ENCODE measurements around the gene RNF212. TPM values are rescaled to one million over a fixed set of nuclear protein-coding genes. Genes with fewer than 3 reads are reported as not detected.
"Not testable (repeated sequence)": the region's sequence is repeated elsewhere in the genome, so short reads cannot be mapped to it uniquely, and the experiment has no call there.

Gene RNF212
- total and polyA plus RNA-seq, 2 donors, result 4.0 to 4.2 TPM

- no peaks in the 10 kb centered on the region for H3K36me3 ChIP-seq (ENCODE audit: insufficient read depth)
- WGBS, result 61% methylated on average over 35 of the region's 35 CpGs
- H3K27ac ChIP-seq (ENCODE audit: low read depth), result no peak overlapping the region
- no peaks in the 10 kb centered on the region for H3K4me1 ChIP-seq (ENCODE audit: insufficient read depth)
- DNase-seq (ENCODE audit: extremely low spot score), result no peak
- H3K4me3 ChIP-seq (ENCODE audit: low read depth, low read length), result no peak overlapping the region
These were observed 55.0 kb downstream of the RNF212 start for GRCh38 chr4:1058198-1058996.

GRCh38 chr4:1057403-1057745 lies 56.0 kb downstream of the RNF212 start:
- 75% methylated on average over 7 of the region's 7 CpGs for WGBS
- Histone ChIP-seq H3K36me3 (ENCODE audit: insufficient read depth) (no peaks in the 10 kb centered on the region), H3K4me3 (ENCODE audit: low read depth, low read length) (no peak overlapping the region), H3K27ac (ENCODE audit: low read depth) (no peak overlapping the region), H3K4me1 (ENCODE audit: insufficient read depth) (no peaks in the 10 kb centered on the region)
- no peak for DNase-seq (ENCODE audit: extremely low spot score)

GRCh38 chr4:1056671-1057402 lies 56.5 kb downstream of the RNF212 start:
- no peaks in the 10 kb centered on the region for H3K36me3 ChIP-seq (ENCODE audit: insufficient read depth)
- DNase-seq (ENCODE audit: extremely low spot score), result no peak
- no peak overlapping the region for H3K4me3 ChIP-seq (ENCODE audit: low read depth, low read length)
- 79% methylated on average over 28 of the region's 28 CpGs for WGBS
- H3K27ac ChIP-seq (ENCODE audit: low read depth), result no peak overlapping the region
- no peaks in the 10 kb centered on the region for H3K4me1 ChIP-seq (ENCODE audit: insufficient read depth)

GRCh38 chr4:1055721-1056590 lies 57.4 kb downstream of the RNF212 start:
- DNase-seq (ENCODE audit: extremely low spot score), result no peak
- WGBS, result 47% methylated on average over 34 of the region's 34 CpGs
- Histone ChIP-seq H3K4me1 (ENCODE audit: insufficient read depth) (no peaks in the 10 kb centered on the region), H3K4me3 (ENCODE audit: low read depth, low read length) (no peak overlapping the region), H3K27ac (ENCODE audit: low read depth) (no peak overlapping the region), H3K36me3 (ENCODE audit: insufficient read depth) (no peaks in the 10 kb centered on the region)

- H3K4me3 ChIP-seq (ENCODE audit: low read depth, low read length); DNase-seq (ENCODE audit: extremely low spot score); H3K36me3 ChIP-seq (ENCODE audit: insufficient read depth); H3K4me1 ChIP-seq (ENCODE audit: insufficient read depth); H3K27ac ChIP-seq (ENCODE audit: low read depth): not testable (repeated sequence)
- 39% methylated on average over 13 of the region's 13 CpGs for WGBS
These were observed 58.1 kb downstream of the RNF212 start for GRCh38 chr4:1055243-1055701.

GRCh38 chr4:1054696-1055242 lies 58.6 kb downstream of the RNF212 start:
- H3K36me3 ChIP-seq (ENCODE audit: insufficient read depth); DNase-seq (ENCODE audit: extremely low spot score); H3K4me1 ChIP-seq (ENCODE audit: insufficient read depth); H3K4me3 ChIP-seq (ENCODE audit: low read depth, low read length); H3K27ac ChIP-seq (ENCODE audit: low read depth): not testable (repeated sequence)
- WGBS, result 62% methylated on average over 8 of the region's 11 CpGs

- H3K4me1 ChIP-seq (ENCODE audit: insufficient read depth); H3K27ac ChIP-seq (ENCODE audit: low read depth); DNase-seq (ENCODE audit: extremely low spot score); H3K4me3 ChIP-seq (ENCODE audit: low read depth, low read length); H3K36me3 ChIP-seq (ENCODE audit: insufficient read depth): not testable (repeated sequence)
- 60% methylated on average over 7 of the region's 7 CpGs for WGBS
These were observed 59.5 kb downstream of the RNF212 start for GRCh38 chr4:1053891-1054290.

GRCh38 chr4:1053080-1053661 lies 60.2 kb downstream of the RNF212 start:
- Histone ChIP-seq H3K27ac (ENCODE audit: low read depth) (no peak overlapping the region), H3K36me3 (ENCODE audit: insufficient read depth) (no peaks in the 10 kb centered on the region), H3K4me3 (ENCODE audit: low read depth, low read length) (no peak overlapping the region), H3K4me1 (ENCODE audit: insufficient read depth) (no peaks in the 10 kb centered on the region)
- 29% methylated on average over 24 of the region's 24 CpGs for WGBS
- peak; percentile 54 for DNase-seq (ENCODE audit: extremely low spot score)

GRCh38 chr4:1052231-1052671 lies 61.1 kb downstream of the RNF212 start:
- Histone ChIP-seq H3K36me3 (ENCODE audit: insufficient read depth) (no peaks in the 10 kb centered on the region), H3K4me1 (ENCODE audit: insufficient read depth) (no peaks in the 10 kb centered on the region), H3K4me3 (ENCODE audit: low read depth, low read length) (no peak overlapping the region), H3K27ac (ENCODE audit: low read depth) (no peak overlapping the region)
- 64% methylated on average over 15 of the region's 15 CpGs for WGBS
- no peak for DNase-seq (ENCODE audit: extremely low spot score)

- no peak for DNase-seq (ENCODE audit: extremely low spot score)
- Histone ChIP-seq H3K4me1 (ENCODE audit: insufficient read depth) (no peaks in the 10 kb centered on the region), H3K36me3 (ENCODE audit: insufficient read depth) (no peaks in the 10 kb centered on the region), H3K4me3 (ENCODE audit: low read depth, low read length) (no peak overlapping the region), H3K27ac (ENCODE audit: low read depth) (no peak overlapping the region)
- 82% methylated on average over 9 of the region's 9 CpGs for WGBS
These were observed 61.9 kb downstream of the RNF212 start for GRCh38 chr4:1051472-1051871.

- no peak for DNase-seq (ENCODE audit: extremely low spot score)
- WGBS, result 60% methylated on average over 40 of the region's 40 CpGs
- no peak overlapping the region for H3K4me3 ChIP-seq (ENCODE audit: low read depth, low read length)
These were observed 62.7 kb downstream of the RNF212 start for GRCh38 chr4:1050486-1051213.

GRCh38 chr4:1049591-1049905 lies 63.8 kb downstream of the RNF212 start:
- Histone ChIP-seq H3K4me3 (ENCODE audit: low read depth, low read length) (no peak overlapping the region), H3K27ac (ENCODE audit: low read depth) (no peak overlapping the region), H3K4me1 (ENCODE audit: insufficient read depth) (no peaks in the 10 kb centered on the region), H3K36me3 (ENCODE audit: insufficient read depth) (no peaks in the 10 kb centered on the region)
- WGBS, result 80% methylated on average over 21 of the region's 21 CpGs
- no peak for DNase-seq (ENCODE audit: extremely low spot score)

More at GRCh38 chr4:1050486-1051213, 62.7 kb downstream of the RNF212 start:
- Histone ChIP-seq H3K4me1 (ENCODE audit: insufficient read depth) (no peaks in the 10 kb centered on the region), H3K27ac (ENCODE audit: low read depth) (no peak overlapping the region), H3K36me3 (ENCODE audit: insufficient read depth) (no peaks in the 10 kb centered on the region)
